ENCODE measurements around the gene CCL20. TPM values are rescaled to one million over a fixed set of nuclear protein-coding genes. Genes with fewer than 3 reads are reported as not detected.

The CCL20 gene
- total and polyA plus RNA-seq, 4 donors = 0.36 to 5.9 (median 1.3) TPM

- WGBS = 94% methylated on average over 1 of the region's 1 CpG
- TF ChIP-seq ZBTB33 (IDR thresholded peaks at IDR 0.05) (no peak), RXRA (IDR thresholded peaks at IDR 0.05) (no peak), FOXA1 (IDR thresholded peaks at IDR 0.05) (no peak), TAF1 (conservative IDR thresholded peaks at IDR 0.05) (no peak), JUND (IDR thresholded peaks at IDR 0.05) (no peak), SP1 (IDR thresholded peaks at IDR 0.05) (no peak), HNF4A (conservative IDR thresholded peaks at IDR 0.05) (no peak), CTCF (IDR thresholded peaks at IDR 0.05; ENCODE audit: low read depth, low read length, missing input control) (no peak), RAD21 (IDR thresholded peaks at IDR 0.05) (no peak)
- H3K27me3 ChIP-seq (ENCODE audit: control insufficient read depth in 4 of 4, insufficient read depth in 4 of 4, low read length in 3 of 4) = no peaks in the 10 kb centered on the region
- no peak overlapping the region for H3K4me3 ChIP-seq (ENCODE audit: low read depth in 1 of 3, low read length in 3 of 3)
- no peaks in the 10 kb centered on the region for H3K36me3 ChIP-seq (ENCODE audit: control insufficient read depth in 4 of 4, insufficient read depth in 3 of 4, low read depth in 1 of 4, low read length in 3 of 4)
- no peak for DNase-seq (ENCODE audit: low spot score)
- H3K4me1 ChIP-seq (ENCODE audit: control insufficient read depth in 4 of 4, insufficient read depth in 4 of 4, low read length in 3 of 4) = no peaks in the 10 kb centered on the region
- H3K27ac ChIP-seq (ENCODE audit: low read depth in 1 of 2, low read length in 2 of 2) = no peak overlapping the region
- H3K9ac ChIP-seq (ENCODE audit: low read depth in 1 of 2, low read length in 2 of 2) = no peak overlapping the region
- H3K9me3 ChIP-seq (ENCODE audit: control insufficient read depth in 4 of 4, low read length in 3 of 4) = no peaks in the 10 kb centered on the region
Measured at GRCh38 chr2:227808936-227809335, 4.7 kb upstream of the CCL20 start.

GRCh38 chr2:227812001-227812400 is 1.6 kb upstream of the CCL20 start:
- TF ChIP-seq HNF4G (IDR thresholded peaks at IDR 0.05) (no peak), RAD21 (IDR thresholded peaks at IDR 0.05) (no peak), YY1 (IDR thresholded peaks at IDR 0.05) (no peak), RXRA (IDR thresholded peaks at IDR 0.05) (no peak), ZBTB33 (IDR thresholded peaks at IDR 0.05) (no peak), FOXA1 (IDR thresholded peaks at IDR 0.05) (no peak), JUND (IDR thresholded peaks at IDR 0.05) (no peak), NR2F2 (IDR thresholded peaks at IDR 0.05) (no peak), FOXA2 (IDR thresholded peaks at IDR 0.05) (no peak), MAX (IDR thresholded peaks at IDR 0.05) (no peak), GABPA (IDR thresholded peaks at IDR 0.05 in 1 of 2, conservative IDR thresholded peaks at IDR 0.05 in 1 of 2) (no peak), SP1 (IDR thresholded peaks at IDR 0.05) (no peak), ATF3 (IDR thresholded peaks at IDR 0.05) (no peak), EGR1 (IDR thresholded peaks at IDR 0.05; ENCODE audit: low read depth in 2 of 2) (no peak), REST (IDR thresholded peaks at IDR 0.05) (no peak)
- no peak overlapping the region for H3K4me3 ChIP-seq (ENCODE audit: low read depth in 1 of 3, low read length in 3 of 3)
- no peaks in the 10 kb centered on the region for H3K27me3 ChIP-seq (ENCODE audit: control insufficient read depth in 4 of 4, insufficient read depth in 4 of 4, low read length in 3 of 4)
- WGBS = 81% methylated on average over 4 of the region's 4 CpGs
- no peaks in the 10 kb centered on the region for H3K9me3 ChIP-seq (ENCODE audit: control insufficient read depth in 4 of 4, low read length in 3 of 4)
- DNase-seq (ENCODE audit: low spot score) = no peak
- no peaks in the 10 kb centered on the region for H3K4me1 ChIP-seq (ENCODE audit: control insufficient read depth in 4 of 4, insufficient read depth in 4 of 4, low read length in 3 of 4)
- H3K9ac ChIP-seq (ENCODE audit: low read depth in 1 of 2, low read length in 2 of 2) = no peak overlapping the region
- H3K36me3 ChIP-seq (ENCODE audit: control insufficient read depth in 4 of 4, insufficient read depth in 3 of 4, low read depth in 1 of 4, low read length in 3 of 4) = no peaks in the 10 kb centered on the region
- no peak overlapping the region for H3K27ac ChIP-seq (ENCODE audit: low read depth in 1 of 2, low read length in 2 of 2)

Data from liver (tissue), 9 donors.